HK-2 (cell line): ENCODE measurements around the gene KNCN.

Experiments used
- DNase-seq: peaks from one replicate; pipeline ENCODE4 v3.0.0-alpha.2; 2018; ENCODE audit not compliant: unreplicated experiment

KNCN gene

DNA sequence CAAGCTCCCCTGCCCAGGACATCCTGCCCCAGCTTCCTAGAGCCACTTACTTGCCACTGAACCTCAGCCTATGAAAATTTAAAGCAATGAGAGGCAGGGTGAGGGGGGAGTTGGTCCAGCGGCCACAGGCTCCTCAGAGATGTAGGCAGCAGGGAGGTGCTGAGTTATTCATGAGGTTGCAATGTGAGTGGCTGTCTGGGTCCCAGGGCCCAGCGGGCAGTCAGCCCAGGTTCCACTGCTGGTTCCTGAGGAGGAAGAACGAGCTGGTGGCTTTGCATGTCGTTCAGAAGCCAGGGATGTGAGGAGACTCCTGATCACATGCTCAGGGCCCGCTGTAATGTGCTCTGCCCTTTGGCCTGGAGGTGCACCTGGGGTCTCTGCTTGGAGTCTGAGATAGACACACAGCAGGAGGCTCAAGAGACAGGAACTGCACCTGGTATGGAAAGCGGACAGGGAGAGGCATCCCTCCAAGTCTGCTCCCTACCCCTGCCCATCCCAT, at the start of gene KNCN:
TSS of gene KNCN (minus strand) at position 51 of the 499 bp plus-strand sequence. CDS start 432 bp downstream, outside the sequence.
- no peak for DNase-seq

DNA sequence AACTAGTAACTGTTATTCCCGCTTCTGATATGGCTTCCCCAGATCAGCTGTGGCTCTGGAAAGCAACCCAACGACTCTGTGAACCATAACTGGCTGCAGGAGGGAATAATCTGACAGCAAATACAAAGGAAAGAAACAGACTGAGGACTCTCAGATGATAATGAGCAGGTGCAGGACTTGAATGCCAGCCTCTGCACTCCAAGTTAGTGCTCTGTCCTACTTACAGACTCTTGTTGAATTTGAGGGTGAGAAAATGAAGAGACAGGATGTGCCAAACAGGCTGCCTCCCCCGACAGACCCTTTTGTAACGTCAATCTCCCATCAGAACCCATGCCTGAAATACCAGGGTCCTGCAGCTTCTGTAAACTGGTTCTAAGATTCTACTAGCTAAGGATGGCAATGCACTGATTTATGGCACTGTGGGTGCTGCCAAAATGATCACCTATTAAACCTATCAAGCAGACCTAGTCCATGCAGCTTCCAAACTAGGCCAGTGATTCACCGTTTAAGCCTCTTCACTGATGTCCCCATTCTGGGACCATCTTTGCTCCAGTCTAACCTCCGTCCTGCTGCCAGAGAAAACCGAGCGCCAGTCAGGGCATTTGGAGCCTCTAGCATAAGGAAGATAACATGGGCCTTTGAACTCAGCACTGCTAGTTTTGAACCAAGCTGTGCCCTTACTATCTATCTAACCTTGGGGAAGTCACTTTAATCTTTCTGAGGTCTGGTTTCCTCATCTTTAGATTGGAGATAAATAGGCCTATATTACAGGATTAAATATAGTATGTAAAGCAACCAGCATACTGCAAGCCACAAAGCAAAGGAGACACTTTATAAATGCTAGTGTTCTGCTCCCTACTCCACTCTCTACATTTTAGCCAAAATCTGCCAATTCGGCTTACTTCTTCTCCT, 47.9 kb upstream of the KNCN start:
- DNase-seq = no peak

DNA sequence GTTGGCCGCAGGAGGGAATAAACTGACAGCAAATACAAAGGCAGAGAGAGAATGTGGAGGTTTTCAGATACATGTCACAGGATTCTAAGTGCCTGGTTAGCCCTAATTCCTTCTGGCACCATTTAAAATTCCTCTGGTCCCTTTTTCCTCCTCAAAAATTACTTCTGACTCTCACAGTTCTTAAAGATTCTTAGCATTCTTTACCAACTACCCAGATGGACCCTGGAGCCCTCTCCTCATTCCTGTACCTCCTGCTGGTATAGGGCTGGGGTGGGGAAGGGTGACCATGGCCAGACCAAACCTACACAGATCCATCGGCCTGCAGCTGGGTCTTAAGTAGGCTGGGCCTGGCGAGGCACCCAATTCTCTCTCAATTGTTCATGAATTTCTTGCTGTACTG, 45.4 kb upstream of the KNCN start:
- DNase-seq = no peak

DNA sequence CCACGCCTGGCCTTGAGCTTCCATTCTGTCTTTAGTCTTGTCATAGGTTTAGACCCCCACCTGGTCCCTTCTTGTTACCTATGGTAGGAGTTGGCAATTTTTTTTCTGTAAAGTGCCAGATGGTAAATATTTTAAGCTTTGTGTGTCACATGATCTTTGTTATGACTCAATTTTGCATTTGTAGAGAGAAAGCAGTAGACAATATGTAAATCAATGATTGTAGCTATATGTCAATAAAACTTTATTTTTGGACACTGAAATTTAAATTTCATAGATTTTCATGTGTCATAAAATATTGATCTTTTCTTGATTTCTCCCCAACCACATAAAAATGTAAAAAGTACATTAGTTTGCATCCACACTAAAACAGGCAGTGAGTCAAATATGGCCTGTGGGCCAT, 44.6 kb upstream of the KNCN start:
- DNase-seq = no peak

DNA sequence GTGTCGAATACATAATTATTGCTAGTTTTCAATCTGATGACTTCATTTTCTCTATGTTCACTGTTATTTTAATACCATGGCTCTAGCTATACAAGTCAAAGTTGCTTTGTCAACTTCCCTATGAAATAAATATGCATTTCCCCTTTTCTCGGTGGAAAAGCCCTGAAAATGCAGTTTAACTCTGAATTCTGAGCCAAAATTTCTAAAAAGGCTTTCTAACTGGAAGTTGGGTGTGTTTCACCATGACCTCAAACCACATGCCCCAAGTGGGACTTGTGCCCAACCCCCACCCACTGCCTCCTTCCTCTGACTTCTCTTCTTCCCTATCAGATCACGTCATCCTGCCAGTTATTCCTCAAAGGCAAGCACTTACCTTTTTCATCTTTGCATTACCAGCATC, 43.7 kb upstream of the KNCN start:
- DNase-seq = no peak

DNA sequence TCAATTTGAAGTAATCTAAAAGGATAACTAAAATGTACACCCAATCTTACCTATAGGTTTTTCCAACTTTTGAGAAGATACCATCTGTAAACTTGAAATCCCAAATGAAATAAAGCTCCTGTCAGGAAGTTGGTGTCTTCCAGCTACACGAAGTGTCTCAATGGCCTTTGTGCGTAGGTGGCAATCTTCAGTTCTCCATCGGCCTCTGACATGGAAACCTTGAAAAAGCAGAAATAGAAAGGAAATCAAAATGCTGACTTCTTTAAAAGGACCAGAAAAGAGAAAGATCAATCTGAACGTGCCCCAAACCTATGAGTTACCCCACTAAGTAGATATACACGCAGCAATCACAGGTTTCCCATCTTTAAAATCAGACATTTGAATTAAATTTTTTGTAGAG, 42.6 kb upstream of the KNCN start:
- DNase-seq = no peak

DNA sequence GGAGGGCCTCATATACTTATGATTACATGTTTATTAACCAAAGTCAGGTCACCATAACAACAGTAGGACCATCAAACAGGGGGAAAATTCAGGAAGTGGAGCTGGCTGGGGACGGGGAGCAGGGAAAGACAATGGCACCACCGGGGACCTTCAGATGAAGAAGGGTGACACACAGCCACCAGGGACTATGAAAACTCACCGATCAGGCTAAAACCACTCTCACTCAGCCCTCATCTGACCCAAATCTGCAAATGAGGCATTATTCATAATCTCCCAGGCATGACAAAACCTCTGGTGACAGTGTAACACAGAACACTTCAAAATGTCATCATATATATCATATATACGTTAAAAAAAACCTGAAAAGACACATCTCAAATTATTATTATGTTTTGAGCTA, 41.4 kb upstream of the KNCN start:
- DNase-seq = no peak

DNA sequence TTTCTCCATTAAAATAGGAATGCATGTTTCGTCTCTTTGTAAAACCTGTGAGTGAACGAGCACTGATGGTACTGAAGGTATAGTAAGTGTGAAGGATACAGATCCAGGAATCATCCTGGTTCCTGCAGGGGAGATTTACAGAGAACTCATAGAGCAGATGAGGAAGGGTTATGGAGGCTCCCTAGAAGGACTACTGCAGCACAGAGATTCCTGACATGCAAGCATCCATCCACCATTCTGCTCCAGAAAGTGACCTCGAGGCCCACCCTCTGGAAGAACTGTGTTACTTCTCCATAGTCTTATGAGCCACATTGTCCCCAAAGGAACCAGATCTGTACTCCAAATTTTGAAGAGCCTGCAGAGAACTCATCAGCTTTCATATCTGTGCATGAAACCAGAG, 38.1 kb upstream of the KNCN start:
- DNase-seq = no peak

DNA sequence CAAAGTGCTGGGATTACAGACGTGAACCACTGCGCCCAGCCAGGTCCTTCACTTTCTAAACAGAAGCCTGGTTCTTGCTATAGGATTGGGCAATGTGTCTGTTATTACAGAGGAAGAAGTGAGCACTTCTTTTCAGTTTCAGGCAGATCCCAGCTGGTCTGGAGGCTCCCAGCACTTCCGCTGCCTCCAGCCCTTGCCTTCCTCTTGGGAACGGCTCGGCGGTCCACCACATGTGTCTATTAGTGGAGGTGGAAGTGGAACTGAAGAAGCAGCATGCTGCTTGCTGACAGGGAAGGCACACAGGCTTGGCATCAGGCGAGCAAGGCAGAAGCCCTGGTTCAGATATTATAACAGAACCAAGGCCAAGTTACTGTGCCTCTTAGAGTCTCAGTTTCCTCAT, 35.6 kb upstream of the KNCN start:
- no peak for DNase-seq

DNA sequence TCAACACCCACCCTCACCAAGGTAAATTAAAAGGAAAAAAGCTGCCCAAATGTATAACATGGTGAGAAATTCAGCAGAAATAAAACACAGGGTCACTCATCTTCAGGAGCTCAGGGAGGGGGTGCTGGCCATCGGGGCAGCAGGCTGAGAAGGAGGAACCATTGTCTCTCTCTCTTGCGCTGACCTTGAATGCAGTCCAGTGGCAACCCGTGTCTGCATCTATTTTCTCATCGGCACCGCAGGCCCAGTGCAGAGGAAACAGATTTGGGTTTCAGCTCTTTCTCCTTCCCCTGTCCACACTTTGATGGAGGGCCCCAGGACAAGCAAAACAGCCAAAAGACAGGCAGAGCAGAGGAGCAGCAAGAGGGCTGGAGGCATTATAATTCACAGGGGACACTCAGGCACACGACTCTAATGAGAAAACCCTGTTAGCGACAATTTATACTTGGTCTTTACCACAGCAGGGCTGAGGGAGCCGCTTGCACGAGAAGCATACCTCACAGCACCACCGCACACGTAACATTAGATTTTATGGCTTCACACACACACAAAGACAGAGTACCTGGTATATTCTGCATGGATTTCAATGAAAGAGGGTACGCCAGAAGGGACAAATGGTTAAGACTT, 34.0 kb upstream of the KNCN start:
- DNase-seq = no peak

DNA sequence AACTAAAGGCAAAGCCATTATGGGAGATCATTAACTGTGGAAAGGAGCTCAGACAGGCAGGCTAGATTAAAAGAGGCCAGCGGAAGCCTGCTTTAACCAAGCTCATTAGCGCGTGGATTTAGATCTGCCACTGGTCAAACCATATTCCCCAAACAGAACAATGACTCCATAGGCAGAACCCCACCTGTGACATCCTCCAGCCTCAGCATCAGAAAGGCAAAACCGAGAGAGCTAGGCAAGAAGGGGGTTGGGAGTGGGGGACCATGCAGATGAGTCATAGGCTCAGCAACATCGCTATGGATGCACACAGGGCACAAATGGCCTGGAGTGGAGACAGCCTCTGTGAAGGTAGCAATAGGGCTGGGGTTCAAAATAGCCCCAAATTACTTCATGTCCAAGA, 32.0 kb upstream of the KNCN start:
- DNase-seq = no peak

DNA sequence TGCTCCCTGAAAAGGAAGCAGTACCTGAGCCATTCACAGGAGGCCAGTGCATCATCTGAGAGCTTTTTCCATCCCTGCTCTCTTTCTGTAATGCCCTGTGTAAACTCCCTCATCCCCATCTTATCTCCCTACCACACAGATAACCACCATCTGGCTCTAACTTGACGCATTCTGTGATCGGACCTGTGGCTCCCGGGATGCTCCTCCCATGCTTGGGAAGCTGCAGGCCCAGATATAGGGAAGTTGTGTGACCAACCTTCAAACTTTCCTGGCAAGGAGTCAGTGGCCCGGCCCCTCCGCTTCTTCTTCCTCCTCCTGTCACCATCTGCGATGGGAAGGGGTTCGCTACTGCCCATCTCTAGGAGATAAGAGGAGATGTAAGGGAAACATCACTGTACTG, 31.5 kb upstream of the KNCN start:
- DNase-seq = no peak

DNA sequence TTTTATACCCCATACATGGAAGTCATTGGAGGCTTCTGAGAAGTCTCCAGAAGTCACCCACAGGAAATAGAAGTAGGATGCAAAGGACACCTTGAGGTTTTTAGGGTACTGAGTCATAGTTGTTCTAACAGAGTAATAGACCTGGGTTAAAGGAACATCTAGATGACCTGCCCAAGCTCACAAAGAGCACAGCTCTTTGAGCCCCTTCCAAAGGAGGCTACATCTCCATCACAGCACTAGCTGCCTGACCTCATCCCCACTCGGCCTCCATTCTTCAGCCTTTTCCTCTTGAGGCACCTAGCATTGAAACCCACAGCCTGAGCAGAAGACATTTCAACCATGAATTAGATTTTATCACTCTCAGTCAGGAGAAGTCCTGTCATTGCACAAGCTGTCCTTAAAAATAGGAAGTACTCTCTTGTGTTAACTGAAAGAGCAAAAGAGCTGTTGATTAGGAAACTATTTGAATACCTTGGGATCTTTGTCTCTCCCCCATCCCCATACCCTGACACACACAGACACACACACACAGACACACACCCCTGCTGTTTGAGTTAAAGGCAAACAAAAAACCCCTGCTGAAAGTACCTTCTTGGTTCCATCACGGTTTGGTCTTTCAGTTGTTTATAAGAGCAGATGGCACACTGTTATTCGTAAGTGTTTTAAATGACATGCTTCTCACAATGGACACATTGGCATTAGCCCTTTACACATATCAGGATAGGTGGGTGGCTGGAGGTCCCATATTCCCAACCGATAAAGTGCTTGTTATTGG, 30.4 kb upstream of the KNCN start:
- DNase-seq = no peak

DNA sequence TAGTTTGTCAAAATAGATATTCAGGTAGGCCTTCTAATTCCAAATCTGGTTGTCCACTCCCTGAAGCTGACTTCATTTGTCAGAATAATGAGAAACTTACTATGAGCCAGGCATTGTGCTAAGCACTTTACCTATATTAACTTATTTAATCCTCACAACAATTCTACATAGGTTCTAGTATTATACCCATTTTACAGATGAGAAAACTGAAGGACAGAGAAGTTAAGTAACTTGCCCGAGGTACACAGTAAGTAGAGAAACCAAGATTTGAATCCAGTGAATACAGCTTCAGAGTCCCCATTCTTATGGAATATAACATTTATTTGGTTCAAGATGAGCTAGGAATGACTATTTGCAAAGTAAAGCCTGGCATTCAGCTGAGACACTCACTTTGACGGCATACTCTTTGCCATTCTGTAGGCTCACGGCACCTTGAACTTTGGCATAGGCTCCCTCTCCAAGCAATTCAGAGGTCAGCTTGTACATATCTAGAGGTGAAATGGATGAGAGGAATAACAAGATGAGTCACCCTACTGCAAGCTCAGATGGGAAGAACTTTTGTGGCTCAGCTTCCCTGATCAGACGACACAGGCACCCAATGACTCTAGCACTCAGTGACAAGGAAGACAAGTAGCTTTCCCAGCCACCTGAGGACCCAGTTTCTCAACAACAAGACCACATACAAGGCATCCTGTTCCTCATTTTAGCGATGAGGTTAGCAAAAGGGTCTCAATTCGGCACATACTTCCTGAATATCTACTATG, 28.9 kb upstream of the KNCN start:
- no peak for DNase-seq

DNA sequence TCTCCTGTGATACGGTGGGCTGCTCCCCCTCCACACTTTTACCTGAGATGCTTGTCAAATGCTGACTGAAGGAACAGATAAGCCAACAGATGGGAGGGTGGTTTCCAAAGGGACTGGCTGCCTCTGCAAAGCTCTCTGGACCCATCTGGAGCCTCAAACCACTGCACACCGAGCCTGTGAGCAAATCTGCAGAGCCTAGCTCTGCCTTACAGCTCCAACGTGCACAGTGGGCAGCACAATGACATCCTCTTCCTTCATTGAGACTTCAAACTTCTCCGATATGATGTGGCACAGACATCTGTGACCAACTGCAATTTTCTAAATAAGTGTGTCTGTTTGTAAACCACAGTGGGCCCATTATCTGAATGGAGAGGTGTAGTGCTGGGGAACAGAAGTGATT, 26.2 kb upstream of the KNCN start:
- DNase-seq = no peak

DNA sequence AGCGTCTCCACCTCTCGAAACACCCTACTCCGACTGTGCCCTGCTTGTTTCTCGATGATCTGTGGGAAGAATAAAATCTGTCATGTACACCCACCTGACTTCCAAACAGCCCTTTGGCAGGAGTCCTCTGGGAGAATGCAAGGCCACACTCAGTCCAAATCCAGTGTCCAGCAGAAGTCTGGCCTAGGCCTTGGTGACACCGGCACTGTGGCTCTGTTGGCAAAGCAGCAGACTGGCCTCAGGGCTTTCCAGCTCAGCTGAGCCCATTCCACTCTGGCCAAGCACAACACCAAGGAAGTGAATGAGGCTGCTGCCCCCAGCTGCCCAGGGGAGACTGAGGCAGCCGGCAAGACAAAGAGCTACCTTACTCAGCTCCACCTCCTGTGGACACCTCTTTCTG, 25.1 kb upstream of the KNCN start:
- no peak for DNase-seq

DNA sequence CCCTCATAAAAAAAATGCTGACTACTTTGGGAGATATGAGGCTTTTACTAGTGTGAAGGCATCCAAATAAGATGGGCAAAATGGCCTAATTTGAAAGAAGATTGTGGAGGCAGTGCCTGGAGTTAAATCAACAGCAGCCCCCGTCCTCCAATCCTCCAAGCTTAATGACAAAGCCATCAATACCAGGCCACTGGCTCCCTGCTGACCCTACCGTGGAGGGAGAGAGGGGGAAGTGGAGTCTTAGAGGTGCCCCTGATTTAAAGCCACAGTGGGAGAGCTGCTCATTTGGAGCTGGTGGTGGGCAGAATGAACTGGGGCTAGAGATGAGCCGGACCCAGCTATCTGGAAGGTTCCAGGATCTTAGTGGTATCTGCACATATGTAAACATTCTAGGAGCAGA, 24.3 kb upstream of the KNCN start:
- no peak for DNase-seq

DNA sequence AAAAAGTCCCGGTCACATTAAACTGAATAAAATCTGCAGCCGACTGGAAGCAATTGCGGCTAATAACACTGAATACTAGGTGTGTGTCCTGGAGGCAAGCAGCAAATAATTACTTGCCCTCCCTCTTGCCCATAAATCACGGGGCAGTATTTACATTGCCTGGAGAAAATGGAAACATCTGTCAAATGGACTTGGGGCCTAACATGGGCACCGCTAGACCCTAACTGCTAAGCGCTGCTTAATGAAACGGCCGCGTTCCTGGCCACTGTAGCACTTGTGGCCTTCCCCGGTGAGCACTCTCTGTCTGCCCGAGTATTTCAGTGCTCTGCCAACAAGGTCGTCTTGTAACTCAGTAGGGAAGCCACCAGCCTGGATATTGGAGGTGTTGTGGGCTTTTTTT, 23.9 kb upstream of the KNCN start:
- no peak for DNase-seq

DNA sequence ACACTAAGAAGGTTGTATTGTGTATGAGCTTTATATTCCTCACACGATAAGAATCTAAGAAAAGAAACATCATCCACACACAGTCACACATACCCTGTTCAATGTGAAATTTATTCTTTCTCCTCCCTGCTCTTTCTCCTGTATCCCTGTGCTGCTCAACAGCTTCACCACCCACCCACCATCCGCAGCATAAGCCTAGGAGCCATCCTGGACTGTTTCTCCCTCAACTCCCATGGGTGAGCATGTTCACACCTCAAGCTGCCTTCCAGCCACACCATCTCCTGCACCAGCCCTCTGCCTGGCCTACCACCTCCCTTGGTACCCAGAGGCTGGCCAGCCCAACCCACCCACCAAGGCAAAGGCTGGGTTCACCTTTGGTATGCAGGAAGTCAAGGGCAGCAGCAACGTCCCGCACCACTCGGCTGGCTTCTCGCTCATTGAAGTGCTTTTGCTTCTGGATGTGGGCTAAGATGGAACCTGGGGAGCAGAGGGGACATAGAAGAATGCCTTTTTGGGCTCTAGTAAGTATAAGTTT, 20.3 kb upstream of the KNCN start:
- DNase-seq = no peak

DNA sequence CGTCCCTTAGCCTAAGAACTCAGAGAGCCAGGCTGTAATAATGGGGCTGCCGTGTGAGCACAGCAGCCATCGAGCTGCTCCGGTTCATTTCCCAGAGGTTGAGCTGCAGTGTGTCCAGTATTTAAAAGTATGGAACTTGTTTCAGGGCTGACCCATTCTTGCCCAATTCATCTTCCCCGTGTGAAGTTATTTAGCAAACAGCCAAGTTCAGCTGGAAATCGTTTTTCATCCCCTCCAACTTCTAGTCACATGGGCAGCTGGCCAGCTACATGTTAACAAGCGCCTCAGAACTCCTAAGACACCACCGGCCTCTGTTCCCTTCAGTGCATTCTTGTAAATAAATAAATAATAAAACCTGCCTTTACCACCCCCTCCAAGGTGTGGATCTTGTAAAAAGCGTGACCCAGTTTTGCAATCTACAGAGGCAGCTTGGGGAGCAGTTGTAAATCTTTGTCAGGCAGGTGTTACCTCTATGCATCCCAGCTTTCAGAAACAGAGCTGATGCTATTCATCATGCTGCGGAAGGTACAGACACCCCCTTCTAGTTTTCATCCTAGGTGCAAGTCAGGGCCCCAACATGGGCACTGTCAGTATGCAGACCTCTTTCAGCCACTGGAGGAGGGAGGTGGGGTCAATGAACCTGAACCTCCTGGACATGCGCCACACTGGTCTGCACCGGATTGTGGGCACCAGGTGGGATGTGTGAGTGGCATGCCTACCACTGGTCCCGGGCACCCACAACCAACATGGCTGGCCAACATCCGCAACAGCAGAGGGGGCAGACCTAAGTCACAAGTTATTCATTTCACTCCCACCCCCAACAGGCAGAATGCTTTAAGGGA, 18.7 kb upstream of the KNCN start:
- DNase-seq = no peak

DNA sequence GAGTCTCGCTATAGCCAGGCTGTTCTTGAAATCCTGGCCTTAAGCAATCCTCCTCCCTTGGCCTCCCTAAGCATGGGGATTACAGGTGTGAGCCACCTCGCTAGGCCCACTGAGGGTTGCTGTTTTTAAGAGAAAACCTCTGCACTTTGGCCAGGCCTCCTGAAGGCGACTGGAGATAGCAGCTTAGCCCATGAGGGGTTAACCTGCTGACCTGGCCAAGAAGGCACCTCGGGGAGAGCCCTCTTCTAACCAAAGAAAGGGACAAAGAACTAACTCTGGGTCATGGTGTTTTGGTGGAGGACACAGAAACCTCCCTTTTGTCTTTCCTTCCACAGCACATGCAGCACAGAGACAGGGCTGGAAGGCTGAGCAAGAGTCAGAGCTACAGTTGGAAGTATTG, 17.7 kb upstream of the KNCN start:
- no peak for DNase-seq
